ENCODE measurements around the gene ATP1A2.

DNA sequence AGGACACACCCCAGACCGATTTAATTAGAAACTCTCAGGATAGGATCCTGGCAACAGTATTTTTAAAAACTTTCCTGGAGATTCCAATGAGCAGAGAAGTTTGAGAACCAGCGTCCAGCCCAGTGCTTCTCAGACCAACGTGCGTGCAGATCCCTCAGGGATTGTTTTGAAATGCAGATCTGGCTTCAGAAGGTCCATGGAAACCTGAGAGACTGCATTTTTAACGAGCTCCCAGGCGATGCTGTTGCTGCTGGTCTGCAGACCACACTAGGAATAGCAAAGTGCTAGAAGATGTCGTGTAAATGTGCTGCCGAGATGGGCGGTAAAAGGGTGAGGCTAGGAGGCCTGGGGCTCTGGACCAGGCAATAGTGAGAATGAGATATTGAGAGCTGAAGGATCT, 56.4 kb downstream of the ATP1A2 start:
- TF ChIP-seq, protein P1, sequence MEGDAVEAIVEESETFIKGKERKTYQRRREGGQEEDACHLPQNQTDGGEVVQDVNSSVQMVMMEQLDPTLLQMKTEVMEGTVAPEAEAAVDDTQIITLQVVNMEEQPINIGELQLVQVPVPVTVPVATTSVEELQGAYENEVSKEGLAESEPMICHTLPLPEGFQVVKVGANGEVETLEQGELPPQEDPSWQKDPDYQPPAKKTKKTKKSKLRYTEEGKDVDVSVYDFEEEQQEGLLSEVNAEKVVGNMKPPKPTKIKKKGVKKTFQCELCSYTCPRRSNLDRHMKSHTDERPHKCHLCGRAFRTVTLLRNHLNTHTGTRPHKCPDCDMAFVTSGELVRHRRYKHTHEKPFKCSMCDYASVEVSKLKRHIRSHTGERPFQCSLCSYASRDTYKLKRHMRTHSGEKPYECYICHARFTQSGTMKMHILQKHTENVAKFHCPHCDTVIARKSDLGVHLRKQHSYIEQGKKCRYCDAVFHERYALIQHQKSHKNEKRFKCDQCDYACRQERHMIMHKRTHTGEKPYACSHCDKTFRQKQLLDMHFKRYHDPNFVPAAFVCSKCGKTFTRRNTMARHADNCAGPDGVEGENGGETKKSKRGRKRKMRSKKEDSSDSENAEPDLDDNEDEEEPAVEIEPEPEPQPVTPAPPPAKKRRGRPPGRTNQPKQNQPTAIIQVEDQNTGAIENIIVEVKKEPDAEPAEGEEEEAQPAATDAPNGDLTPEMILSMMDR (conservative IDR thresholded peaks at IDR 0.05; ENCODE audit: low read depth in 2 of 2) = no peak
- TF ChIP-seq, protein P2, sequence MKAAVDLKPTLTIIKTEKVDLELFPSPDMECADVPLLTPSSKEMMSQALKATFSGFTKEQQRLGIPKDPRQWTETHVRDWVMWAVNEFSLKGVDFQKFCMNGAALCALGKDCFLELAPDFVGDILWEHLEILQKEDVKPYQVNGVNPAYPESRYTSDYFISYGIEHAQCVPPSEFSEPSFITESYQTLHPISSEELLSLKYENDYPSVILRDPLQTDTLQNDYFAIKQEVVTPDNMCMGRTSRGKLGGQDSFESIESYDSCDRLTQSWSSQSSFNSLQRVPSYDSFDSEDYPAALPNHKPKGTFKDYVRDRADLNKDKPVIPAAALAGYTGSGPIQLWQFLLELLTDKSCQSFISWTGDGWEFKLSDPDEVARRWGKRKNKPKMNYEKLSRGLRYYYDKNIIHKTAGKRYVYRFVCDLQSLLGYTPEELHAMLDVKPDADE (IDR thresholded peaks at IDR 0.05) = no peak
- TF ChIP-seq EZH2phosphoT487 (IDR thresholded peaks at IDR 0.05; ENCODE audit: unreplicated experiment) (no peak), STAT1 (IDR thresholded peaks at IDR 0.05; ENCODE audit: unreplicated experiment) (no peak), EZH2 (IDR thresholded peaks at IDR 0.05; ENCODE audit: low read depth, unreplicated experiment) (no peak), POLR2AphosphoS5 (IDR thresholded peaks at IDR 0.05; ENCODE audit: low read depth) (no peak), ZNF331 (CRISPR knock-in tag; IDR thresholded peaks at IDR 0.05; ENCODE audit: low read depth) (no peak), CREB1 (CRISPR knock-in tag; IDR thresholded peaks at IDR 0.05; ENCODE audit: low read depth) (no peak)
- TF ChIP-seq, protein P3, sequence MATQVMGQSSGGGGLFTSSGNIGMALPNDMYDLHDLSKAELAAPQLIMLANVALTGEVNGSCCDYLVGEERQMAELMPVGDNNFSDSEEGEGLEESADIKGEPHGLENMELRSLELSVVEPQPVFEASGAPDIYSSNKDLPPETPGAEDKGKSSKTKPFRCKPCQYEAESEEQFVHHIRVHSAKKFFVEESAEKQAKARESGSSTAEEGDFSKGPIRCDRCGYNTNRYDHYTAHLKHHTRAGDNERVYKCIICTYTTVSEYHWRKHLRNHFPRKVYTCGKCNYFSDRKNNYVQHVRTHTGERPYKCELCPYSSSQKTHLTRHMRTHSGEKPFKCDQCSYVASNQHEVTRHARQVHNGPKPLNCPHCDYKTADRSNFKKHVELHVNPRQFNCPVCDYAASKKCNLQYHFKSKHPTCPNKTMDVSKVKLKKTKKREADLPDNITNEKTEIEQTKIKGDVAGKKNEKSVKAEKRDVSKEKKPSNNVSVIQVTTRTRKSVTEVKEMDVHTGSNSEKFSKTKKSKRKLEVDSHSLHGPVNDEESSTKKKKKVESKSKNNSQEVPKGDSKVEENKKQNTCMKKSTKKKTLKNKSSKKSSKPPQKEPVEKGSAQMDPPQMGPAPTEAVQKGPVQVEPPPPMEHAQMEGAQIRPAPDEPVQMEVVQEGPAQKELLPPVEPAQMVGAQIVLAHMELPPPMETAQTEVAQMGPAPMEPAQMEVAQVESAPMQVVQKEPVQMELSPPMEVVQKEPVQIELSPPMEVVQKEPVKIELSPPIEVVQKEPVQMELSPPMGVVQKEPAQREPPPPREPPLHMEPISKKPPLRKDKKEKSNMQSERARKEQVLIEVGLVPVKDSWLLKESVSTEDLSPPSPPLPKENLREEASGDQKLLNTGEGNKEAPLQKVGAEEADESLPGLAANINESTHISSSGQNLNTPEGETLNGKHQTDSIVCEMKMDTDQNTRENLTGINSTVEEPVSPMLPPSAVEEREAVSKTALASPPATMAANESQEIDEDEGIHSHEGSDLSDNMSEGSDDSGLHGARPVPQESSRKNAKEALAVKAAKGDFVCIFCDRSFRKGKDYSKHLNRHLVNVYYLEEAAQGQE (IDR thresholded peaks at IDR 0.05; ENCODE audit: unreplicated experiment) = no peak
